GM19455 (cell line): ENCODE data around the gene INPP5B.

Experiments used
- ATAC-seq: cut with Tn5 transposase; IDR thresholded peaks from one replicate; pipeline ENCODE4 v1.9.1; 2021; ENCODE audit not compliant: unreplicated experiment

INPP5B gene

DNA sequence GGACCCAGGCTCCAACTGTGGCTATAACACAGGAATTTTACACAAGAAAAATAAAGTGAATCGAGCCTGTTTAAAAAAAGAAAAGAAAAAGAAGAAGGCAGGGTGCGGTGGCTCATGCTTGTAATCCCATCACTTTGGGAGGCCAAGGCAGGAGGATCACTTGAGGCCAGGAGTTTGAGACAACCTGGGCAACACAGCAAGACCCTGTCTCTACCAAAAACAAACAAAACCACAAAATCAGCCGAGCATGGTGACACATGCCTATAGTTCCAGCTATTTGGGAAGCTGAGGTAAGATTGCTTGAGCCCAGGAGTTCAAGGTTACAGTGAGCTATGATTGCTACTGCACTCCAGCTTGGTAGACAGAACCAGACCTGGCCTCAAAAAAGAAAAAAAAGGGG lies 105.2 kb downstream of the INPP5B start:
- ATAC-seq = no peak

DNA sequence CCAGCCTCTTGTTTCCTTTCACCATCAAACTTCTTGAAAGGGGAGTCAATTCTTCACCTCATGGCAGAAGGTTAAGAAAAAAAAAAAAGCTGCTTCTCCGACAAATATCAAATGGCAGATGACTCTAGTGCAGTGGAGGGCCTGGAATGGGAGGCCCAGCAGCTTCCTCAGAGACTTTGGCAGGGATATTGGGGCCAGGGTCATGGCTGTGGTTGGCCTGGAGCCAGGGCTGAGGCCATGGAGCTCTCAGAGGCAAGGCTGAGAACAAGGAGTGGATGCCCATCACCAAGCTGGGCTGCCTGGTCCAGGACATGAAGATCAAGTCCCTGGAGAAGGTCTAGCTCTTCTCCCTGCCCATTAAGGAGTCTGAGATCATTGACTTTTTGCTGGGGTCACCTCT lies 106.1 kb downstream of the INPP5B start:
- ATAC-seq = no peak

DNA sequence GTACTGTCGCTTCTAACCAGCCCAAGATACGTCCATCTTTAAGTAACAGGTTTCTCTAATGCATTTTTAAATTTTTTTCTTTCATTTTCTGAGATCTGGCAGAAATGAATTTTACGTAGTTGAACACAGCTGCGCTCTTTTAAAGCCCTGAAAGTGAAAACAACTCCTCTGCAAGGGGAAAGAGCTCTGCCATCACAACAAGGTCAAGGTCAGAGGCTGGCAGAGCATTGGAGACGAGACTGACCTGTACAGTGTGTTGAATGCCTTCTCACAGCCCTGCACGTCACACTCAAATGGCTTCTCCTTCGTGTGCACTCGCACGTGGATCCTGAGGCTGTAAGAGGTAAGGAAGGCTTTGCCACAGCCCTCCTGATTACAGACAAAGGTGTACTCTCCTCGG lies 107.2 kb downstream of the INPP5B start:
- no peak for ATAC-seq

- ATAC-seq = no peak
Measured at GRCh38 chr1:37836788-37837187, 110.1 kb downstream of the INPP5B start.

- no peak for ATAC-seq
Measured at GRCh38 chr1:37831809-37832208, 115.0 kb downstream of the INPP5B start.

DNA sequence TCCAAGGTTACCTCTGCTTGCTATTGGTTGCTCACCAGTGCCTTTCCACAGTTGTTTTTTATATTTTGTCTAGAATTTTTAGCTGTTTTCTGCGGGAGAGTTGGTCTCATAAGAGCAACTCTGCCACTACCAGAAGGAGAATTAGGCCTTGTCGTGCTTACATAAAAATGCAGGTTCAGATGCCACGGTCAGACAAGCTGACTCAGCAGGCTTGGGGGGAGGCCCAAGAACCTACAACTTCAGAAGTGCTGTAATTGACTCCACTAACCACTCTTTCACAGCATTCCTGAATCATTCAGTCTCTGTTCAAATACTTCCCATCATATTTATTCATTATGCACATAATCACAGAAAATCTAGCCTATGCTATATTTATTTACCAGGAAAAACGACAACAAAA lies 115.7 kb downstream of the INPP5B start:
- ATAC-seq = no peak

DNA sequence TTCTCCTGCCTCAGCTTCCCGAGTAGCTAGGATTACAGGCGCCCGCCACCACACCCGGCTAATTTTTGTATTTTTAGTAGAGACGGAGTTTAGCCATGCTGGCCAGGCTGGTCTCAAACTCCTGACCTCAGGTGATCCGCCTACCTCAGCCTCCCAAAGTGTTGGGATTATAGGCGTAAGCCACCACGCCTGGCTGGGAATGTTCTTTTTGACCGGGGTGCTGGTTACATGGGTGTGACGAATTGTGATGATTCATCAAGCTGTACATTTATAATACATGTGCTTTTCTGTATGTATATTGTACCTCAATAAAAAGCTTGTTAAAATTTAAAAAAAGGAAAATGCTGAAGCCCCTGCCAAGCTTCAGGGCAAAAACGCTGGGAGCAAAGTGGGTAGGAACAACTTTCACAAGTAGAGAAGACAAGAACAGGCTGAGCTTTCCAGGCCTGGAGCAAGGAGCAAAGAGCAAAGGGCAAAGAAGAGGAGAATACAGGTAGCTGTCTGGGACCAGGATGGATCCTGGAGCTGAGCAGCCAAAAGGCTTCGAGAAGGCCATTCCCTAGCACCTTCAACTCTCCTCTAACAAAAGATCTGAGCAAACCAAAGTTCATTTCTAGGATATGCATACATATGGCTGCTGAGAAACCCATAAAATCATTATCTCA lies 118.3 kb downstream of the INPP5B start:
- ATAC-seq = no peak

DNA sequence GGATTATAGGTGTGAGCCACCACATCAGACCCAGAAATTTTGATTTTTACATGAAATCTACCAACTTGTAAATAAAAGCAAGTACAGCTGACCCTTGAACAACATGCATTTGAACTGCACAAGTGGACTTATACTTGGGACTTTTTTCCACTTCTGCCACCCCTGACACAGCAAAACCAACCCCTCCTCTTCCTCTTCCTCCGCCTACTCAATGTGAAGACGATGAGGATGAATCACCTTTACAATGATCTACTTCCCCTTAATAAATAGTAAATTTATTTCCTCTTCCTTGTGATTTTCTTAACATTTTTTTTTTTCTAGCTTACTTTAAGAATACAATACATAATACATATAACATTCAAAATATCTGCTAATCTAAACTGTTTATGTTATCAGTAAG lies 121.3 kb downstream of the INPP5B start:
- ATAC-seq = no peak

DNA sequence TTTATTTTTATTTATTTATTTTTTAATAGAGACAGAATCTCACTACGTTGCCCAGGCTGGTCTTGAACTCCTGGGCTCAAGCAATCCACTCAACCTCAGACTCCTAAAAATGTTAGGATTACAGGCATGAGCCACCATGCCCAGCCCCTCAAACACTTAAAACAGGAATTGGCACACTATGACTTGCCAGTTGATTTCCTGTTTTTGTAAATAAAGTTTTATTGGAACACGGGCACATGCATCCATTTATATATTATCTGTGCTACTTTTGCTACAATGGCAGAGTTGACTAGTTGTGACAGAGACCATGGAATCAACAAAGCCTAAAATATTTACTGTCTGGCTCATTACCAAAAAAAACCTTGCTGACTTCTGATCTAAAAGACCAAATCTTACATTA lies 122.9 kb downstream of the INPP5B start:
- no peak for ATAC-seq

DNA sequence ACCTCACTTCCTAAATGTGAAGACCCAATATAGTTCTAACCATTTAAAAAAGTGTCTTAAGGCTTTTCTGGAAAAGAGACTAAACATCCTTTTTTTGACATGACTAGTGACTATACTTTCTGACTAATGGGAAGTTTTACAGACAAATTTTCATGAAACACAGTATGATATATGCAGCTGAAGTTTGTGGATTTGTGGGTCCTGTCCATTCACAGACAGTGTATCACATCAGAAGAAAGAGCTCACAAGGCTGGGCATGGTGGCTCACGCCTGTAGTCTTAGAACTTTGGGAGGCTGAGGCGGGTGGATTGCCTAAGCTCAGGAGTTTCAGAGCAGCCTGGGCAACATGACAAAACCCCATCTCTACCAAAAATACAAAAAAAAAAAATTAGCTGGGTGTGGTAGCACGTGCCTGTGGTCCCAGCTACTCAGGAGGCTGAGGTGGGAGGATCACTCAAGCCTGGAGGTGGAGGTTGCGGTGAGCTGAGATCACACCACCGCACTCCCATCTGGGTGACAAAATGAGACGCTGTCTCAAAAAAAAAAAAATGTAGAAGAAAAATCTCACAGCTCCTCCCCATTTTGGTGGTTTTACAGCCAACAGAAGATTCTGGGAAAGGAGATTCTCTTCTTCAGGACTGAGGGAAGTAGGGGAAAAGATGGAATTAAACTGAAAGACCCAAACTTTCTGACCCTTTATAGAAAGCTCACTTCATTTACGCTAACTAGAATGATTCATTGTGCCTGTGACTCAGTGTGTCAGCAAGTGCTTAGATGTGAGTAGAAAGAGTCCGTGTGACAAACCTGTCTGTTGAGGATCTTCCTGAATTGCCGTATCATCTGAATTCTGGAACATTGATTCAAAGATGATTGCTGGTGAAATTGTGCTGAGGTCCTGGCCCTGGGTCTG lies 123.7 kb downstream of the INPP5B start:
- ATAC-seq = no peak

- ATAC-seq = no peak
Measured at GRCh38 chr1:37821481-37821880, 125.4 kb downstream of the INPP5B start.

DNA sequence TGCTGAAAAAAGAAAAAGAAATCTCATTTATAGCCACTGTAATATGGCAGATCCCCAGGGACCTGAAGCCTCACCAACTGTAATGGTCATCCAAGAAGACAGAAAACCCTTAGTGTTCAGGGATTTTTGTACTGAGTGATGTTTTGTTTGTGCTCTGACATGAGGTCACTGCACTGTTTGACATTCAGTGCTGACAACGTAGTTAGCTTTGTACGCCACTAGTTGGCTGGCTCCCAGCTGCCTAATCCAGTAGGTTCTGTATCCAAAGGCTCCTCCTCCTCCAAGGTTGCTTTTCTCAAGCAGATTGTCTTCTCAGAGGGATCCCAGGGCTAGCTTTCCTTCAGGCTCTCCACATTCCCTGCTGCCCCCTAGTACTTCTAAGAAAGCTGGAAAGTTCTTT lies 129.4 kb downstream of the INPP5B start:
- ATAC-seq = no peak

DNA sequence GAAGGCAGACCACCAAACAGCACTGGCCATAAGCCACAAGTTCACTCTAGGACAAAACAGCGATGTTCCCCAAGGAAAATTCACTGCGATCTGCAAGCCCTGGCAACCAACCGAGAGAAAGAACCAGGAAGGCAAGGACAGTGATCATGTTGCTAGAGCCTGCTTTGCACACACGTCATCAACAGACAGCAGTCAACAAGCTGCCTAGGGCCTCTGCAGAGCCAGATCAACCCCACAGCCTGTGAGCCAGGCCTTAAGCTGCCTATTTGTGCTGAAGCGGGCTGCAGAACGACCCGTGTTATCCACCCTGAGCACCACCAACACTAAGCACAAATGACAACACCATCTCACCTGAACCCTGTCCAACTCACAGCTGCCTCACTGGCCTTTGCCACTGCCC lies 132.6 kb downstream of the INPP5B start:
- ATAC-seq = no peak

- no peak for ATAC-seq
Measured at GRCh38 chr1:37813529-37814145, 133.2 kb downstream of the INPP5B start.

- ATAC-seq = no peak
Measured at GRCh38 chr1:37811027-37811655, 135.7 kb downstream of the INPP5B start.
